GM19099 (cell line): ENCODE measurements around the gene ZDHHC8.

Experiments used
- POLR2A ChIP-seq: IDR thresholded peaks from 3 replicates; pipeline ENCODE4 v1.6.1; 2011; ENCODE audit warnings: low read depth; ENCODE audit not compliant: insufficient read length; ENCODE audit errors: extremely low read depth

ZDHHC8 gene

DNA sequence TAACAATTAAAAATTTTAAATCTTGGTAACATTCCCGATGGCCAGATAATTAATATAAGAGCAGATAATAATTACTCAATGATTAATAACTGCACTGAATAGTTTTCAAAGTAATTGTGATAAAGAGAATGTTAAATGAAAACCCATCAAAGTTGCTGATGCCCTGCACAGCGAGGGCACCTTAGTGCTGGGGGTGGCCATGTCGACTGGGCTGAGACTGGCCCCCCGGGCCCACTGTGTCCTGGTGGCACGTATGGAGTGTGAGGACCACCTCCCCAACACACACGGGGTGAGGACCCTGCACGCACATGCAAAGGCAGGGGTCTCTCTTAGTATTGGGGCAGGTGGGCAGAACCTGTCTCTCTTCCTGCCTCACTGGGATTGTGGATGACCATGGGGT, 34.3 kb downstream of the ZDHHC8 start:
- TF ChIP-seq POLR2A = no peak

DNA sequence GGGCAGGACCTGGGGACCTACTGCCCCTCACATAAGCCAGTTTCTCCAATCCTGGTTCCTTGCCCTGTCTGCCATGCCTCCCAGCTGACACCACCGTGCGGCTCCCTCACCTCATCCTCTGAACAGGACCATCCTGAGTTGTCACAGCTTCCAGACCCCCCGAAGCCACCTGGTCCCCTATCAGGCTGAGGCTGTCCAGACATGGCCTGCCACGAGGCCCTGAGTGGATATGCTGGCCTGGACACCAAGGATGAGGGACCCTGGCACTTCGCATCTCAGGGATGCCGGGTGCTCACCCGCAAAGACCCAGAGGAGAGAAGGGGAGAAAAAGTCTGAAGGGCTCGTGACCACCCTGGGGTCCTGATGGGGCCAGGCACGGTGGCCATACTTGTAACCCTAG, 35.1 kb downstream of the ZDHHC8 start:
- TF ChIP-seq POLR2A = no peak

DNA sequence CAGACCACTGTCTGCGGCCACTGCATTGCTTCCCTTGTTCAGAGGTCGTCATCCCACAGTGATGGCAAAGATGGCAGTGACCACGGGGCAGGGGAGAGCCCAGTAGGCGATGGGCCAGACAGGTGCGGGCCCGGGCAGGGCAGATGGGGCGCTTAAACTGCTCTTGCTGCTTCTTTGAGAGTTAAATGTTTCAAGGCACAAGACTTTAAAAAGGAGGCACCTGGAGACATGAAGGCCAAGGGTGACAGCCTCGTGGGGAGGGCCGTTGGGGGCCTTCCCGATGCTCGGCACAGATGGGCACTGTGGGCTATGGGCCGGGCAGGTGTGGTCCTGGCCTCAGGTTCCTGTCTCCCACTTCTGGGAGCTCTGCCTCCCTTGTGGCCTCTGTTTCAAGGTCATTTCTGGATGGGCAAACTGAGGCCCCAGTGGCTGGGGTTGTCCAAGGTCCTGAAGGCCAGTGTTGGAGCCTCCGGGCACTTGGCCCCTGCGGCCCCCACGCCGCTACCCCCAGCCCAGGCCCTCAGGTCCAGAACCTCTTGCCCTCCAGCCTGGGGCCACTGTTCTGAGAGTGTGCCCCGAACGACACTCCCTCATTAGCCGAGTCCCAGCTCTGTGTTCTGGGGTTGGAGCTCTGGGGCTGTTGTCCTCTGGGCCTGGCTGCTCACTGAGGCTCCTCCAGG, 36.2 kb downstream of the ZDHHC8 start:
- TF ChIP-seq POLR2A = no peak

DNA sequence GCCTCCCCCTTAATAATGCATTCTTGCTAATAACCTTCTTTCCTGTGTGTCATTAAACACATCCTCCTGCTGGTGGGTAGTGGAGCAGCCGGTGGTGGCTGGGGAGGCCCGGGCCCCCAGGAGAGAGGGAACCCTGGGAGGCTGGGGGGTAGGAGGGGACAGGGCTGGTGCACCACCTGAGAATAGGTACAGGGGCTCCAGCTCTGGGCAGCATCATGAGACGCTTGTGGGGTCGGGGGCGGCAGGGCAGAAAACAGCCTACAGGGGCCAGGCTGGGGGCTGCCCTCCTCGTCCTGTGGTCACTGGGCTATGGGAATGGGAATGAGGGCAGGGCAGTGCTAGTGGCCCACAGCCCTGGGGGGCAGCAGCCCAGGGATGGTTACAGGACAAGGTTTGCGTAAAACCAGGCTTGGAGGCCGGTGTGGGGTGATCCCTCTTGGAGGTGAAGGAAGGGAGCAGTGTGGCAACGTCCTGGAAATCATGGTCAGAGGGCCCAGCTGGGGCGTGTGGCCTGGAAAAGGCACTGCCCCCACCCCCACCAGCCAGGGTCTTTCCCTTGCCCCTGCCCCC, 37.7 kb downstream of the ZDHHC8 start:
- no peak for TF ChIP-seq POLR2A

DNA sequence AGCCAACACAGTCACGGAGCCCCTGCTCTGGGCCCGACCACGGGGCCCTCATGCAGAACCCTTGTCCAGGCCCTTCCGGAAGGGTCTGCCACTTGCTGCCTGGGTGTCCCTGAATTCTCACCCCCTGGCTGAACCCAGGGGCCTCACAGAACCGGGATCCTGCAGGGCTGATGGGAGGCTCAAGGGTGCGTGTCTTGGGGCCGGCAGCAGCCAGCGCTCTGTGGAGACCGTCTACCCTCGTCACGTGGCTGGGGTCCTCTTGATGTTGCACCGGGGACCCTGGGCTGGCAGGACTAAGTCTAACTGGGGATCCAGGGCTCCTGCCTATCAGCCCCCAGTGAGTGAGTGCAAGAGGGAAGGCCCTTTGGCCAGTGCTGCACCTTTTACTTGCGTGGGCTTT, 38.6 kb downstream of the ZDHHC8 start:
- TF ChIP-seq POLR2A = no peak

DNA sequence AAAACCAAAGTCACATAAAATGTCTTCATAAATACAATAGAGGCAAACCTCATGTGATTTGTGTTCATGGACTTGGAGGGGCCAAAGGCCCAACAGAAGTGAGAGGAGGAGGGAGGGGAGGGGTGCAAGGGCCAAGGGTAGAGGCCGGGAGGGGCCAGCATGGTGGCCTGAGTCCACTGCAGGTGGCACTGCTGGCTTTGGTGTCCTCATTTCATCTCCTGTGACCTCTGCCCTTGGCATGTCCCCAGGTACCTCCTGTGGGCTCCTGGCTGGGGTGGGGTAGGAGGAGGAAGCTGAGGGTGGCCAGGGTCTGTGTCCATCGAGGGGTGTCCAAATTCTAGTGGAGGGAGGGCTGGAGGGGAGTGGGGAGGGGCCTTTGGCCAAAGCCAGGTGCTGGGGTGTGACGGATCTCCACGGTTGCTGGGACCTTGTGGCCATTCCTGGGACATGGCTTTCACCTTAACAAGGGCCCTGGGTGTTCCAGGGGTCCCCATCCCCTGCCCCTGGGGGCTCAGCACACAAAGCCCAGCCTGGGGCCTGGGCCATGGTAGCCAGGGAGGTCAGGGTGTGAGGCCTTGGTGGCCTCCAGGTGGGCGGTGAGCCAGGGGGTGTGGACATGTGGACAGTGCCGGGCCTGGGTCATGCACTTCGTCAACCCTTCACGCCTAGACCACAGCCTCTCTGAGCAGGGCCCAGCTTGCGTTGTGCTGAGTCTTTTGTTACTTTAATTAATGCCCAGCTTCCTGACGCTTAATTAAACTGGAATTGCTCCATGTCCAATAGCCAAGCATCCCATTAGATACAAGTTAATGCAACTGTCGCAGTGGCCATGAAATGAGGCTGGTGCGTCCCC, 39.9 kb downstream of the ZDHHC8 start:
- TF ChIP-seq POLR2A = no peak

DNA sequence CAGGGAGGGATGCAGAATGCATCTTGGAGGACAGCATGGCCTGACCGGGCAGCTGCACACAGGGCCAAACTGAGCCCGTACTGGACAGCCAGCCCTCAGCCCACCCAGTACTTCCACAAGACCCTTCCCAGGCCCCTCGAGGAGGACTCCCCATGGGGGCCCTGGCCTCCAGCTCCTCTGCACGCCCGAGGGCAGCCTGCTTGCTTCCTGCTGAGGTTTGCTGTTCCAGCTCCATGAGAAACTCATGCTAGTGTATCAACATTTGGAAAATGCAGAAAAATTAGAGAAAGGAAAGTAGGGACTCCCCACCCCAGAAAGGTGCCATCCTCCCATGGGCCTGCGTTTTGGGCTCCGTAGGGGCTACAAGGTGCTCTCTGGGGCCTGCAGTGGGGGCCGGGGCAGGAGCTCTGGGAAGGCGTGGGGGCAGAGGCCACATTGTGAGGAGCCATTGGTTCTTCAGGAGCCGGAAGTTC, 40.6 kb downstream of the ZDHHC8 start:
- TF ChIP-seq POLR2A = no peak

DNA sequence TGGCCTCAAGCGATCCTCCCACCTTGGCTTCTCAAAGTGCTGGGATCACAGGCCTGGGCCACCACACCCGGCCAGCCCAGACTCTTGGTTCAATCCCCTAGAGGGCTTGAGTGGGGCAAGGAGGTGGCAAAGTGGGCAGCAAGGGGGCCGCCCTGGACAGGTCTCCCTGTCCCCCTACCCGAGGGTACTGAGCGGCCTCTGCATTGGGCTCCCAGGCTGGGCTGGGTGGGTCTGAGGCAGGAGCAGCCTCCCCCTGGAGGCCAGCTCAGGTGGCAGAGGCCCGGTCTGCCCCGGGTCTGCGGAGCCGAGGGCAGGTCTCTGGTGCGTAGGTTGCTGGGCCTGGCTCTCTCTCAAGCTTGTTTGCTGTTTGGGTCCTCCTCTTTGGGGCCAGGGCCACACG, 41.6 kb downstream of the ZDHHC8 start:
- no peak for TF ChIP-seq POLR2A

DNA sequence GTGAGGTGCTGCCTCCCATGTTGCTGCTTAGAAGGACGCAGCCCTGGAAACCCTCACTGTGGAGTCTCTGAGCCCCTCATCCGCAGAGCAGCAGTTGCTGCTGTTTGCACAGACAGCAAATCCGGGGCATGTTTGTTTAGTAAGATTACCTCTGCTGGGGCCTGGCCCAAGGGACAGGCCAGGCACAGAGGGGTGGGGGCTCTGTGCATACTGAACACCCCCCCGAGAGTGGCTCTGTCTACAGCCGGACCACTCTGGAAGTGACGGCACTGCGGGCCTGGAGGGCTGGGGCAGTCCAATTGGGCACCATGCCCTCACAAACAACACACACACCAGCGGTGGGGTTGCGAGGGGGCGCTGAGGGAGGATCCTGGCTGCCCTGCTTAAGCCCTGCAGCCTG, 42.2 kb downstream of the ZDHHC8 start:
- TF ChIP-seq POLR2A = no peak

DNA sequence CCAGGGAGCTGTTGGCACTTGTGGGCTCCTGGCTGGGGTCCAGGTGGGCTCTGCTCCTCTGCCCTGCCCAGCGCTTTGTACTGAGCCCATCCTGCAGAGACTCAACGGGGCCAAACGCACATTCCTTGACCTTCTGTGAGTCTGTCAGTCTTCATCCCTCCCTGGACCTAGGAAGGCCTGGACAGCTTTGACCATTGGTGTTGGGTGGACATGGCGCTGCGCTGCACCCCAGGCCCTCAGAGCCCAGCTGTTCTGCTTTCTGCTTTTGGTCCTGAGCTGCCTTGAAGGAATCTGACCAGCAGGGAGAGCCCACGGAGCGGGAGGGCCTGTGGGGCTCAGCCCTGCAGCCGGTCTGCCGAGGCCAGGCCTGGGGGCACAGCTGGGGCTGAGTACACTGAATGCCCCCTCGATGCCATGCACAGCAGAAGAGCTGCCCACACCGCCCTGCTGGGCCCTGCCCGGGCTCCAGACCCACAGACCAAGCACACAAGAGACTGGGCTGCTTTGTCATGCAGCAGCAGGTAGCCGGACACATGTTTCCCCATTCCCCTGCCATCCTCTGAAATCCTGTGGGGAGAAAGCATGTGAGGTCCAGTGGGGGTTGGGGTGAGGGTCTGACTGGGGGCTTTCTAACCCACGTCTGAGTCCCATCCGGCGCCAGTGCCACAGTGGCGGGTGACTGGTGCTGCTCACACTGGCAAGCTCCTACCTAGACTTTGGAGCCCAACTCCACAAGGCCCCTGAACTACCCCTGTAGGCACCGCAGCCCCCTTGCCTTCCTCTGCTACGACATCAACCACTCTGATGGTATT, 43.4 kb downstream of the ZDHHC8 start:
- no peak for TF ChIP-seq POLR2A

DNA sequence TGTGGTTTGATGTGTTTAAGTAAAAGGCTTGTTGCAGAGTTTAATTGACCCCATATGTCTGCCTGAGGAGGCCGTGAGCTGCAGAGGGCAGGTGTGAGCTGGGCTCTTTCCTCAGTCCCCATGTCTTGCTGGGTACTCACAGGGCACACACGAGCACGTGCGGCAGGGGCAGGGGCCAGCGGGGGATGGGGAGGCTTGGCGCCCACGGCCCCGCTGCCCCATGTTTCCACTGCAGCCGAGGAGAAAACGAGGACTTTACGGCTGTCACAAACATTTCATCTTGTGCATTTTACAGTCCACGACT, 43.9 kb downstream of the ZDHHC8 start:
- no peak for TF ChIP-seq POLR2A

DNA sequence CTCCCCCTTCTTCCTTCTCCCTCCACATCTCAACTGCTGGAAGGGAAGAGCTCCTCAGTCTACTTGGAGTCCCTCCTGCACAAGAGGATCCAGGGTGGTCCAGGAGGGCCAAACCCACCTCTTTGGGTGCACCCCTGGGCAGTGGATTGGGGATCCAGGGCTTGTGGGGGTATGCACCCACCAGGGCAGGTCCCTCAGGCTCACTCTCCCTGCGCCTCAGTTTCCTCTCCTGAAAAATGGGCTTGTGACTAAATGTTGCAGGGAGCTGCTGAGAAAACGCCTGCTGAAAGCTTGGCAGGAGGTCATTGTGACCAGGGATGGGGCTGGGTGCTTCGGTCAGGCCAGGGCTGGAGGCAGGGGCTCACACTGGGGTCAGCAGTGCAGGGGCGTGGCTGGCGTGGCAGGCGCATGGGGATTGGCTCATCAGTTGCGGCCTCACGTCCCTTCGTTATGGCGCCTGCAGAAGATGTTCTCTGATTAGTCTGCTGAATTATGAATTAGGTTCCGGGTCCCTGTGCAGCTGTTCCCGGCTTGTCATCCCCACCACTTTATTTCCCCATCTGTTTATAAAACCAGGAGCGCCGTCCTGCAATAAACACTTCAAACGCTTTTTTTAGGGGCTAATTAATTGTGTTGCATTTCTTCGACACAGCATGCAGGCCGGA, 44.9 kb downstream of the ZDHHC8 start:
- no peak for TF ChIP-seq POLR2A

DNA sequence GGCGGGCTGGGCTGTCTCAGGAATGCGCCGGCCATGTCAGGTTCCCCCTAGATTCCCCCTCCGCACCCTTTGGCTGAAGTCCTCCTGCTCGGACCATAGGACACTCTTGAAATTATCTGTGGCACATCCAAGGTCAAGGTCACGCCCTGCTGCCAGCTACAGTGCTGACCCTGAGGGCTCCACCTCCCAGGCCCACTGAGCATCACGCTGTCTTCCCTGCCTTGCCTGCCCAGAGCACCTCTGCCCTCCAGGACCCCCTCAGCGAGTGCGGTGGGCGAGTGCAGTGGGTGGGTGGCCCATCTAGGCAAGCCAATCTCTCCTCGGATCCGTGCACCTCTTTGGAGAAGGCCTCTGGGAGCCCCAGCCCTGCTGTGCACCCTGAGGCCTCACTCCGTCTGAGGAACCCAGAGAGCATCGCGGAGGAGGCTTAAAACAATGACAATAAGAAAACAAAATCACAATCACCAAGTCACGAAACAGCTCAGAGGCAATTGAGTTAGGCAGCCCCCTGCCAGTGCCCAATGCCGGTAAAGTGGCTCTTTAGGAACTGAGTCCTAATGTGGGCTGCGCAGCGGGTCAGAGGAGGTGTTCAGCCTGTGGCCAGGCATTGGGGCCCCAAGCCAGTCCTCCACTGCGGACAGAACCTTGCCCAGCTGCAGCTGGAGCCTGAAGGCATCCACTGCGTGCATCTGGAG, 45.8 kb downstream of the ZDHHC8 start:
- no peak for TF ChIP-seq POLR2A

DNA sequence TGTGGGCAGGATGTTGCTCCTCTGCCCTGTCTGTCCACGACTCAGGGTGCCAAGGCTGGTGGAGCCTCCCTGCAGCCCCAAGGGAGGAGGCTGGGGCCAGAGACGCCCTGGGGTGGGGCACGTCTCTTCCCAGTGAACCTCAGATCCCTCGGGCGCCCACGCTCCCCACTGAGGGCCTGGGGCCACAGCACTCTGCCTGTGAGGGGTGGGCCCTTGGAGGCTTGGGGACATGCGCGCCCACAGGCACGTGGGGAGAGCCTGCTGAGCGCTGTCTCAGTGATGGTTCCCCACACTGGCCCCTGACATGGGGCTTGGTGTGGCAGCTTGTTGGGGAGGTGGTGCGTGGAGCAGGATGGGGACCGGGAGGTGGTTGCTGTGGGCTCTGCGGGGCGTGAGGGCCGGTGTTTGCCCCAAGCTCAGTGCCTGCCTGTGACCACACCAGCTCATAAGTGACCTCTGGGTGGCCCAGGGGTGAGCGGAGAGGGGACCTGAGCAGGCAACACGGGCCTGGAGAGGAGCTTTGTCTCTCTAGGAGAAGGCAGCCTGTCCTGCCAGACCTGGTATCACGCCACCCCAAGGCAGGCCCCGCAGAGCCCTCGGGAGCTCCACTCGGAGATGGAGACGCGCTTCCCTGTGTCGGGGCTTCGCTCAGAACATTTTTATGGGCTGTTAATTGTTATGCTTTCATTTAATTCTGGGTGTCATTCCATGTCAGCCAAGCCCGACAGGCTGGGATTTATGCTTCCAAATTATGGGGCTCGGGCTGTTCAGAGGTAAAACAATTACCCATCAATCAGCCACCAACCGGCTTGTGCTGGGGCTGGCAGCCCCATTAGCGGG, 46.7 kb downstream of the ZDHHC8 start:
- no peak for TF ChIP-seq POLR2A

DNA sequence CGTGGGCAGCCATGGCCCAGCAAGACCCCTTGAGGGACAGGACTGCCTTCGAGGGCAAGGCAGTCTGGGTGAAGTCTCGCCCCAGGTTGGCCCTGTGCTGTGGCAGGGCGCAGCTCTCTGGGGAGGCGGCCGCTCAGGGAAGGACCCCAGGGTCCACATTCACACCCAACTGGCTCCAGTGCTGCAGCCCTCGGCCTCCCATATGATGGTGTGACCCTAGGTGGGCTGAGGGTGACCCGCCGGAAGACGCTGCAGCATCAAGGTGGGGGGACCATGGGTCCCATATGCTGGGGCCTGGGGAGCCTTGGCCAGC, 47.3 kb downstream of the ZDHHC8 start:
- no peak for TF ChIP-seq POLR2A
